Calu3 (cell line): Measurements from ENCODE around the gene HOXA9. TPM values are rescaled to one million over a fixed set of nuclear protein-coding genes. Genes with fewer than 3 reads are reported as not detected.
A peak's percentile ranks its signal among the peaks of the same experiment; 100 is the strongest.

Experiments
- BruUV-seq: library from RNA; stranded (reverse); fragments of 400-500 nt; replicated peaks from 2 replicates; lab custom pipeline; 2021; lab: Mats Ljungman, UMichigan
- CTCF ChIA-PET: fragments of 300-600 bp; sonication (Branson Sonifier 250); formaldehyde crosslinking; loops from one replicate; lab custom pipeline; 2022; ENCODE audit warnings: antibody characterized with exemption; lab: Charles Lee
- DNase-seq: peaks from one replicate; pipeline ENCODE4 v3.0.0; 2022
- H3K27ac Mint-ChIP-seq: one replicate; pipeline ENCODE4 v1.8.0; 2022; ENCODE audit warnings: mixed read lengths; ENCODE audit not compliant: unreplicated experiment
- H3K27me3 Mint-ChIP-seq: one replicate; pipeline ENCODE4 v1.8.0; 2022; ENCODE audit warnings: mixed read lengths; ENCODE audit not compliant: unreplicated experiment
- H3K36me3 Mint-ChIP-seq: one replicate; pipeline ENCODE4 v1.8.0; 2022; ENCODE audit warnings: mild to moderate bottlenecking, moderate library complexity, mixed read lengths; ENCODE audit not compliant: insufficient read depth, unreplicated experiment
- H3K4me1 Mint-ChIP-seq: one replicate; pipeline ENCODE4 v1.8.0; 2022; ENCODE audit warnings: mild to moderate bottlenecking, low read depth, mixed read lengths; ENCODE audit not compliant: unreplicated experiment
- H3K4me3 Mint-ChIP-seq: one replicate; pipeline ENCODE4 v1.8.0; 2022; ENCODE audit warnings: mild to moderate bottlenecking, low read depth, moderate library complexity, mixed read lengths; ENCODE audit not compliant: unreplicated experiment
- H3K9me3 Mint-ChIP-seq: one replicate; pipeline ENCODE4 v1.8.0; 2022; ENCODE audit warnings: low read depth, mixed read lengths; ENCODE audit not compliant: unreplicated experiment
- CTCF ChIP-seq: fragments of 200-600 bp; IDR thresholded peaks from one replicate; pipeline ENCODE4 v1.8.0; 2022; ENCODE audit warnings: antibody characterized with exemption; ENCODE audit not compliant: unreplicated experiment
- intact Hi-C: fragments of 100-400 bp; cut with micrococcal nuclease; formaldehyde crosslinking; loops from one replicate; pipeline ENCODE4 v1.10.0; 2022; ENCODE audit not compliant: unreplicated experiment
- total RNA-seq: library from RNA; stranded (reverse); gene quantifications from 2 replicates; pipeline ENCODE4 v1.2.3, GENCODE V29; 2022

The HOXA9 gene
- total RNA-seq, 1 experiment from 2014 or later = 2.5 TPM

DNA sequence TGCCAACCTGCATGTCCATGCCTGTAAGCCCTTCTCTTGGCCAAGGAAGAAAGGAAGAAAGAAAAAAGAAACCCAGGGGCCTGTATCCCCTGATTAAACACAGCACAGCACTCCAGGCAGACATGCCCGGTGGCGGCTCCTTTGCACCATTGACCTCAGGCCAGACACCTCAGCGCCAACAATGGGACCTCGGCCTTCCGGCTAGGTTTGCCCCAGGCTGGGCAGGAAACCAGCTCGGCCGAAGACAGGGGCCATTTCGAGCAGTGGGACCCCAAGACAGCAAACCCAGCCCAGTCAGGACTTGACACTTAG, 5.9 kb upstream of the HOXA9 start:
- no peaks in the 10 kb centered on the region for H3K9me3 Mint-ChIP-seq
- intact Hi-C loops = no loop called here
- H3K4me3 Mint-ChIP-seq = peak overlapping the region; percentile 72
- CTCF ChIA-PET = no interaction called here
- H3K36me3 Mint-ChIP-seq = peaks cover 44% of the 10 kb centered on the region
- H3K4me1 Mint-ChIP-seq = peaks cover 37% of the 10 kb centered on the region
- no peaks in the 10 kb centered on the region for H3K27me3 Mint-ChIP-seq
- DNase-seq = no peak
- TF ChIP-seq CTCF = no peak
- H3K27ac Mint-ChIP-seq = no peak overlapping the region
- TSS peak; percentile 45 for BruUV-seq

- no peak for TF ChIP-seq CTCF
- intact Hi-C loops = no loop called here
- Mint-ChIP-seq H3K4me3 (peak overlapping the region; percentile 92), H3K27me3 (no peaks in the 10 kb centered on the region), H3K27ac (no peak overlapping the region), H3K4me1 (peaks cover 37% of the 10 kb centered on the region), H3K9me3 (no peaks in the 10 kb centered on the region), H3K36me3 (peaks cover 44% of the 10 kb centered on the region)
- DNase-seq = no peak
- CTCF ChIA-PET = interaction anchor here (1.0 to 1.1 kb wide), 2 partner anchors 10 to 461 kb away, joined by 3 read pairs; no protein-coding TSS in a partner anchor
- no TSS peak for BruUV-seq
These were observed 5.3 kb upstream of the HOXA9 start for GRCh38 chr7:27170426-27171324.

DNA sequence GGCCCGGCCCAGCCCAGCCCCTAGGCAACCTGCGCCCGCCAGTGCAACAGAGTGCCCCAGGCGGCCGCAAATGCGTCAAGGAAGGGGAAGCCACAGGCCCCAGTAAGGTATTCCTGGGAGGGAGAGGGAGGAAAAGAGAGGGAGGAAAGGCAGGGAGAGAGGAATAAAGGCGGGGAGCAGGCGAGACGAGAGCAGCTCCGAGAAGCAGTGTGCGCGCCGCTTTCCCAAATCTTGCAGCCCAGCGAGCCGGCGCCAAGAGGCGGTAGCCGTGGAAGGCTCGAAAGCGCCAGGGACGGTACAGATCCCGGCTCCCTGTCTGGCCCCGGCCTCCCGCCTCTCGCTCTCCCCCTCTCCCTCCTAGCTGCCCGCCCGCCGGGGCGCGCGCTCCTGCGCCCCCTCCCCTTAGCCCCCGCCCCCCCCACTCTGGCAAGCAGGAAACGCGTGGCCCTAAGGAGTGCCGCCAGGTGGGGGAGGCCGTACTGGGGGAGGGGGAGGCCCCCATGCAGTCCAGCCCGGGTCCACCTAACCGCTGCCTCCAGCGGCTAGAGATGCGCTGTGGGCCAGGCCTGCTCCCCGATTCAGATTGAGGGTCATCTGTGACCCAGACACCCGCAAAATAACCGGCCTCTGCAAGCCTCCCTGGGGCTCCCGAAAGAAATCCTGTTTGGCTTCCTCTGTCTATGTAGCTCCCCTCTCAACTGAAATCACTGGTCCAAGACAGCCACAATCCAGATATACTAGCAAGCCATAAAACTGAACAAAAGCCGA, 4.5 kb upstream of the HOXA9 start:
- intact Hi-C loops = no loop called here
- BruUV-seq = no TSS peak
- H3K36me3 Mint-ChIP-seq = peaks cover 44% of the 10 kb centered on the region
- H3K4me3 Mint-ChIP-seq = peak overlapping the region; percentile 92
- TF ChIP-seq CTCF = no peak
- CTCF ChIA-PET = interaction anchor here (1.0 to 1.5 kb wide), 3 partner anchors 9 to 460 kb away, joined by 3 to 5 read pairs (median 3); no protein-coding TSS in a partner anchor
- H3K27ac Mint-ChIP-seq = peak overlapping the region; percentile 50
- peak; percentile 79 for DNase-seq
- H3K4me1 Mint-ChIP-seq = peaks cover 37% of the 10 kb centered on the region
- no peaks in the 10 kb centered on the region for H3K27me3 Mint-ChIP-seq
- no peaks in the 10 kb centered on the region for H3K9me3 Mint-ChIP-seq

GRCh38 chr7:27168265-27168947, 3.1 kb upstream of the HOXA9 start:
- Mint-ChIP-seq H3K9me3 (no peaks in the 10 kb centered on the region), H3K27me3 (no peaks in the 10 kb centered on the region), H3K4me1 (peaks cover 37% of the 10 kb centered on the region), H3K4me3 (peak overlapping the region; percentile 92), H3K36me3 (peaks cover 33% of the 10 kb centered on the region), H3K27ac (peak overlapping the region; percentile 6)
- intact Hi-C loops = no loop called here
- DNase-seq = no peak
- no TSS peak for BruUV-seq
- CTCF ChIA-PET = interaction anchor here (1.0 to 1.5 kb wide), 2 partner anchors 11 to 18 kb away, joined by 5 to 6 read pairs; no protein-coding TSS in a partner anchor
- TF ChIP-seq CTCF = no peak
